ENCODE measurements around the gene DNAH10. TPM values are rescaled to one million over a fixed set of nuclear protein-coding genes. Genes with fewer than 3 reads are reported as not detected.

Gene DNAH10
- total RNA-seq, 1 experiment from 2014 or later = not detected

DNA sequence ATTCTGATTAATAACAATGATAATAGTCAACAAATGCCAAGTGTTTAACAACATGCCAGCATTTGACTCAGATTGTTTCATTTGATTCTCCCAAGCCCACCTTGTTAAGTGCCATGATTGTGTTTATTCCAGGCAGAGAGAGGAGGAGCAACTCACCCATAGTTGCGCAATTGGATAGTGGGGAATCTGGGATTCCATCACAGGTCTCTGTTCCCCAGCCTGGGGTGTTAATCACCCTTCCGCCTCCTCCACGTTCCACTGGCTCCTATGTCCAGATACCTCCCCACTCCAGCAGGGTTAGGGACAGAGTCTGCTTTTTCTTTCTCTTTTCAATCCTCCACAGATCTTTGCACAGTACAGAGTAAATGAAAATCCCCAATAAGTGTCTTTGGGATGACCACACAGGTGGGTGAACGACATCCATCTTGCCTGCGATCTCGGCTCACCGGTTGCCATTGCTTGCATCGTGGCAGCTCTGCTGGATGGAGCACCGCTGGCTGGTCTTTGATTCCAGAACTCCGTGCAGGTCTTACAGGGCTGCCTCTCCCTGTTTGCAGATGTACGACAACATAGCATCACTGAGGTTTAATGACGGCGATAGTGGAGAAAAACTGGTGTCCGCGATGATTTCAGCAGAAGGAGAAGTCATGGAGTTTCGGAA lies 78.8 kb downstream of the DNAH10 start:
- Histone ChIP-seq H4K20me1 (ENCODE audit: insufficient read depth) (no peaks in the 10 kb centered on the region), H2AFZ (no peak overlapping the region), H3K27ac (no peak overlapping the region), H3K79me2 (ENCODE audit: low read depth) (no peaks in the 10 kb centered on the region), H3K9me3 (ENCODE audit: insufficient read depth, low read depth) (no peaks in the 10 kb centered on the region), H3K9me2 (ENCODE audit: insufficient read depth) (no peaks in the 10 kb centered on the region), H3K4me3 (no peak overlapping the region), H3K4me1 (replicated peaks; ENCODE audit: insufficient read depth) (no peaks in the 10 kb centered on the region), H3K4me2 (no peak overlapping the region), H3K36me3 (ENCODE audit: low read depth) (no peaks in the 10 kb centered on the region), H3F3A (ENCODE audit: insufficient read depth, low read depth) (no peaks in the 10 kb centered on the region), H3K27me3 (ENCODE audit: insufficient read depth, low read depth) (peaks cover 79% of the 10 kb centered on the region)
- TF ChIP-seq, protein P1, sequence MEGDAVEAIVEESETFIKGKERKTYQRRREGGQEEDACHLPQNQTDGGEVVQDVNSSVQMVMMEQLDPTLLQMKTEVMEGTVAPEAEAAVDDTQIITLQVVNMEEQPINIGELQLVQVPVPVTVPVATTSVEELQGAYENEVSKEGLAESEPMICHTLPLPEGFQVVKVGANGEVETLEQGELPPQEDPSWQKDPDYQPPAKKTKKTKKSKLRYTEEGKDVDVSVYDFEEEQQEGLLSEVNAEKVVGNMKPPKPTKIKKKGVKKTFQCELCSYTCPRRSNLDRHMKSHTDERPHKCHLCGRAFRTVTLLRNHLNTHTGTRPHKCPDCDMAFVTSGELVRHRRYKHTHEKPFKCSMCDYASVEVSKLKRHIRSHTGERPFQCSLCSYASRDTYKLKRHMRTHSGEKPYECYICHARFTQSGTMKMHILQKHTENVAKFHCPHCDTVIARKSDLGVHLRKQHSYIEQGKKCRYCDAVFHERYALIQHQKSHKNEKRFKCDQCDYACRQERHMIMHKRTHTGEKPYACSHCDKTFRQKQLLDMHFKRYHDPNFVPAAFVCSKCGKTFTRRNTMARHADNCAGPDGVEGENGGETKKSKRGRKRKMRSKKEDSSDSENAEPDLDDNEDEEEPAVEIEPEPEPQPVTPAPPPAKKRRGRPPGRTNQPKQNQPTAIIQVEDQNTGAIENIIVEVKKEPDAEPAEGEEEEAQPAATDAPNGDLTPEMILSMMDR (conservative IDR thresholded peaks at IDR 0.05) = no peak
- TF ChIP-seq EZH2 (IDR thresholded peaks at IDR 0.05; ENCODE audit: low read depth) = no peak
- POLR2A ChIA-PET (ENCODE audit: unreplicated experiment) = no interaction called here
- CTCF ChIA-PET = no interaction called here
- intact Hi-C loops (cut with micrococcal nuclease; ENCODE audit: unreplicated experiment) = no loop called here
- no peak for DNase-seq
- BruUV-seq (replicated peaks) = no TSS peak

DNA sequence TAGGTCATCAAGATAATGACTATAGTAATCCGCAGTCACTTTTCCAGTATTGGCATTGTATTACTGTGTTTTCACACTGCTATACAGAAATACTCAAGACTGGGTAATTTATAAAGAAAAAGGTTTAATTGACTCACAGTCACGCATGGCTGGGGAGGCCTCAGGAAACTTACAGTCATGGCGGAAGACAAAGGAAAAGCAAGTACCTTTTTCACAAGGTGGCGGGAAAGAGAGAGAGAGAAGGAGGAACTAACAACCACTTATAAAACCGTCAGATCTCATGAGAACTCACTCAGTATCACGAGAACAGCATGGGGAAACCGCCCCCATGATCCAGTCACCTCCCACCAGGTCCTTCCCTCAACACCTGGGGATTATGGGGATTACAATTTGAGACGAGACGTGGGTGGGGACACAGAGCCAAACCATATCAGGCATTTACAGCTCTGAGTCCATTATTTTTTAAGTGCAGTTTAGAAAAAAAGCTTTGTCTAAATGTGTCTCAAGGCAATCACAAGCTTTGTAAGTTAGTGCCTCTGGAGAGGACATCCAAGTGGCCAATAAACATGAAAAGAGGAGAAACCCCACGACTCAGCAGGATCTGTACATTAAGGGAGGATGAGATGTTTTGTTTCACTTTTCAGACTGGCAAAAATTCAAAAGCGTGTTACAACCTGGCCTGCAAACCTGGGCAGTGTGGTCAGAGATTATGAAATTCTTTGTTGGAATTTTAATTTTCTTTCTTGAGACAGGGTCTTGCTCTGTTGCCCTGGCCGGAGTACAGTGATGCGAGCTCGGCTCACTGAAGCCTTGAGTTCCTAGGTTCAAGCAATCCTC lies 82.0 kb downstream of the DNAH10 start:
- Histone ChIP-seq H3F3A (ENCODE audit: insufficient read depth, low read depth) (no peaks in the 10 kb centered on the region), H3K4me3 (no peak overlapping the region), H3K4me2 (no peak overlapping the region), H3K9me3 (ENCODE audit: insufficient read depth, low read depth) (no peaks in the 10 kb centered on the region), H3K36me3 (ENCODE audit: low read depth) (no peaks in the 10 kb centered on the region), H4K20me1 (ENCODE audit: insufficient read depth) (no peaks in the 10 kb centered on the region), H3K27ac (no peak overlapping the region), H3K27me3 (ENCODE audit: insufficient read depth, low read depth) (peaks cover 81% of the 10 kb centered on the region), H3K4me1 (replicated peaks; ENCODE audit: insufficient read depth) (no peaks in the 10 kb centered on the region), H3K79me2 (ENCODE audit: low read depth) (no peaks in the 10 kb centered on the region), H3K9me2 (ENCODE audit: insufficient read depth) (no peaks in the 10 kb centered on the region), H2AFZ (no peak overlapping the region)
- no peak for DNase-seq
- POLR2A ChIA-PET (ENCODE audit: unreplicated experiment) = no interaction called here
- no peak for TF ChIP-seq EZH2 (IDR thresholded peaks at IDR 0.05; ENCODE audit: low read depth)
- TF ChIP-seq, protein P1 (conservative IDR thresholded peaks at IDR 0.05) = no peak
- CTCF ChIA-PET = no interaction called here
- intact Hi-C loops (cut with micrococcal nuclease; ENCODE audit: unreplicated experiment) = no loop called here
- BruUV-seq (replicated peaks) = no TSS peak

- H3F3A ChIP-seq (ENCODE audit: insufficient read depth, low read depth) = no peaks in the 10 kb centered on the region
- peaks cover 84% of the 10 kb centered on the region for H3K27me3 ChIP-seq (ENCODE audit: insufficient read depth, low read depth)
- CTCF ChIA-PET = no interaction called here
- POLR2A ChIA-PET (ENCODE audit: unreplicated experiment) = no interaction called here
- H3K9me2 ChIP-seq (ENCODE audit: insufficient read depth) = no peaks in the 10 kb centered on the region
- H3K79me2 ChIP-seq (ENCODE audit: low read depth) = no peaks in the 10 kb centered on the region
- no peak overlapping the region for H2AFZ ChIP-seq
- intact Hi-C loops (cut with micrococcal nuclease; ENCODE audit: unreplicated experiment) = no loop called here
- H4K20me1 ChIP-seq (ENCODE audit: insufficient read depth) = no peaks in the 10 kb centered on the region
- TF ChIP-seq EZH2 (IDR thresholded peaks at IDR 0.05; ENCODE audit: low read depth) = no peak
- TF ChIP-seq, protein P1 (conservative IDR thresholded peaks at IDR 0.05) = no peak
- no peak overlapping the region for H3K4me3 ChIP-seq
- DNase-seq = no peak
- no peaks in the 10 kb centered on the region for H3K4me1 ChIP-seq (replicated peaks; ENCODE audit: insufficient read depth)
- no peak overlapping the region for H3K4me2 ChIP-seq
- no TSS peak for BruUV-seq (replicated peaks)
- H3K27ac ChIP-seq = no peak overlapping the region
- H3K9me3 ChIP-seq (ENCODE audit: insufficient read depth, low read depth) = no peaks in the 10 kb centered on the region
- no peaks in the 10 kb centered on the region for H3K36me3 ChIP-seq (ENCODE audit: low read depth)
These were observed 83.8 kb downstream of the DNAH10 start for GRCh38 chr12:123845881-123846280.
